Liver (tissue), 9 donors: ENCODE results near the gene RAI1. TPM values are rescaled to one million over a fixed set of nuclear protein-coding genes. Genes with fewer than 3 reads are reported as not detected.

Source experiments
- DNase-seq: peaks from one replicate; pipeline ENCODE4 v3.0.0-alpha.2; 2017; ENCODE audit warnings: low spot score
- H3K27ac ChIP-seq, 2 donors: one replicate each; pipeline ENCODE4 v1.7.0; 2013; ENCODE audit warnings: inconsistent platforms in 2 of 2, low read length in 2 of 2, control low read depth in 1 of 2, low read depth in 1 of 2, mild to moderate bottlenecking in 1 of 2
- H3K27me3 ChIP-seq, 4 donors: one replicate each; pipeline versions ENCODE4 v1.6.1 to v1.7.0; 2013; ENCODE audit warnings: low read length in 3 of 4, inconsistent platforms in 1 of 4, mild to moderate bottlenecking in 1 of 4, moderate library complexity in 1 of 4; ENCODE audit not compliant: control insufficient read depth in 4 of 4, insufficient read depth in 4 of 4
- H3K36me3 ChIP-seq, 4 donors: one replicate each; pipeline versions ENCODE4 v1.6.1 to v1.7.0; 2013; ENCODE audit warnings: low read length in 3 of 4, mild to moderate bottlenecking in 3 of 4, low read depth in 1 of 4, moderate library complexity in 1 of 4; ENCODE audit not compliant: control insufficient read depth in 4 of 4, insufficient read depth in 3 of 4
- H3K4me1 ChIP-seq, 4 donors: one replicate each; pipeline versions ENCODE4 v1.6.1 to v1.7.0; 2013; ENCODE audit warnings: low read length in 3 of 4, mild to moderate bottlenecking in 3 of 4, moderate library complexity in 1 of 4; ENCODE audit not compliant: control insufficient read depth in 4 of 4, insufficient read depth in 4 of 4
- H3K4me3 ChIP-seq, 3 donors: one replicate each; pipeline versions ENCODE4 v1.6.1 to v1.7.0; 2013; ENCODE audit warnings: low read length in 3 of 3, control low read depth in 1 of 3, low read depth in 1 of 3, mild to moderate bottlenecking in 1 of 3
- H3K9ac ChIP-seq, 2 donors: one replicate each; pipeline ENCODE4 v1.7.0; 2013; ENCODE audit warnings: low read length in 2 of 2, mild to moderate bottlenecking in 2 of 2, moderate library complexity in 2 of 2, control low read depth in 1 of 2, low read depth in 1 of 2
- H3K9me3 ChIP-seq, 4 donors: one replicate each; pipeline versions ENCODE4 v1.6.1 to v1.7.0; 2013; ENCODE audit warnings: low read length in 3 of 4; ENCODE audit not compliant: control insufficient read depth in 4 of 4
- CTCF ChIP-seq: fragments of 150-350 bp; IDR thresholded peaks from 2 replicates; pipeline ENCODE4 v1.5.1; 2017; ENCODE audit warnings: improper control_type of control experiment, low read depth, low read length; ENCODE audit not compliant: missing input control
- EGR1 ChIP-seq, 2 donors: IDR thresholded peaks; 2 replicates each; pipeline ENCODE4 v1.6.1; 2016 to 2018; ENCODE audit warnings: antibody characterized with exemption in 2 of 2, low read depth in 2 of 2
- GABPA ChIP-seq, 2 donors: IDR thresholded peaks in 1 of 2; conservative IDR thresholded peaks in 1 of 2; 2 replicates each; pipeline ENCODE4 v1.6.1; 2016; ENCODE audit warnings: antibody characterized with exemption in 2 of 2, mild to moderate bottlenecking in 1 of 2, moderate library complexity in 1 of 2
- HNF4A ChIP-seq, 2 donors: conservative IDR thresholded peaks; 2 replicates each; pipeline ENCODE4 v1.6.1; 2016; ENCODE audit warnings: antibody characterized with exemption in 2 of 2, mild to moderate bottlenecking in 2 of 2
- HNF4G ChIP-seq: IDR thresholded peaks from 2 replicates; pipeline ENCODE4 v1.6.1; 2016; ENCODE audit warnings: antibody characterized with exemption
- JUND ChIP-seq, 2 donors: IDR thresholded peaks; 2 replicates each; pipeline ENCODE4 v1.6.1; 2016; ENCODE audit warnings: antibody characterized with exemption in 2 of 2
- NR2F2 ChIP-seq: IDR thresholded peaks from 2 replicates; pipeline ENCODE4 v1.6.1; 2016; ENCODE audit warnings: antibody characterized with exemption
- RAD21 ChIP-seq, 2 donors: IDR thresholded peaks; 2 replicates each; pipeline ENCODE4 v1.6.1; 2016; ENCODE audit warnings: antibody characterized with exemption in 2 of 2, mild to moderate bottlenecking in 2 of 2
- RXRA ChIP-seq, 2 donors: IDR thresholded peaks; 2 replicates each; pipeline ENCODE4 v1.6.1; 2017 to 2018; ENCODE audit warnings: antibody characterized with exemption in 2 of 2, mild to moderate bottlenecking in 1 of 2
- SP1 ChIP-seq: IDR thresholded peaks from 2 replicates; pipeline ENCODE4 v1.6.1; 2018; ENCODE audit warnings: antibody characterized with exemption, mild to moderate bottlenecking
- TAF1 ChIP-seq: conservative IDR thresholded peaks from 2 replicates; pipeline ENCODE4 v1.6.1; 2016; ENCODE audit warnings: antibody characterized with exemption, mild to moderate bottlenecking
- YY1 ChIP-seq: IDR thresholded peaks from 2 replicates; pipeline ENCODE4 v1.6.1; 2016; ENCODE audit warnings: antibody characterized with exemption, mild to moderate bottlenecking
- WGBS: extraction: QIAGEN DNeasy Blood & Tissue Kit; methylation state at CpG from one replicate; pipeline ENCODE4 v1.1.7; 2013; 5-methylcytosine and 5-hydroxymethylcytosine counted together
- polyA plus RNA-seq, 2 donors: library from polyadenylated mRNA; stranded (reverse) in 1 of 2; unstranded in 1 of 2; fragments of 200-250 nt in 1 of 2; fragments of >200 nt in 1 of 2; fragmentation: Nextera tagmentation in 1 of 2; extraction: Ambion mirVana in 1 of 2; gene quantifications; one replicate each; pipeline versions ENCODE4 v1.2.1 to v1.2.3, GENCODE V29; 2013 to 2015
- total RNA-seq, 2 donors: library from RNA; depleted of rRNA; stranded (reverse); fragments of >200 nt; gene quantifications; one replicate each; pipeline ENCODE4 v1.2.3, GENCODE V29; 2014
- TF ChIP-seq, protein P1 (sequence below): IDR thresholded peaks from 2 replicates; pipeline ENCODE4 v1.6.1; 2016; ENCODE audit warnings: antibody characterized with exemption, mild to moderate bottlenecking
- TF ChIP-seq, protein P2 (sequence below): IDR thresholded peaks from 2 replicates; pipeline ENCODE4 v1.6.1; 2016; ENCODE audit warnings: antibody characterized with exemption
- TF ChIP-seq, protein P3 (sequence below): IDR thresholded peaks from 2 replicates; pipeline ENCODE4 v1.6.1; 2016; ENCODE audit warnings: antibody characterized with exemption
- TF ChIP-seq, protein P4 (sequence below): IDR thresholded peaks from 2 replicates; pipeline ENCODE4 v1.6.1; 2016; ENCODE audit warnings: antibody characterized with exemption
- donor health status: healthy.
- donor health status: healthy.
- donor health status: healthy.
- donor health status: healthy.
- donor health status: healthy.

Gene RAI1
- total and polyA plus RNA-seq, 4 donors: 0.57 to 7.6 (median 5.3) TPM

DNA sequence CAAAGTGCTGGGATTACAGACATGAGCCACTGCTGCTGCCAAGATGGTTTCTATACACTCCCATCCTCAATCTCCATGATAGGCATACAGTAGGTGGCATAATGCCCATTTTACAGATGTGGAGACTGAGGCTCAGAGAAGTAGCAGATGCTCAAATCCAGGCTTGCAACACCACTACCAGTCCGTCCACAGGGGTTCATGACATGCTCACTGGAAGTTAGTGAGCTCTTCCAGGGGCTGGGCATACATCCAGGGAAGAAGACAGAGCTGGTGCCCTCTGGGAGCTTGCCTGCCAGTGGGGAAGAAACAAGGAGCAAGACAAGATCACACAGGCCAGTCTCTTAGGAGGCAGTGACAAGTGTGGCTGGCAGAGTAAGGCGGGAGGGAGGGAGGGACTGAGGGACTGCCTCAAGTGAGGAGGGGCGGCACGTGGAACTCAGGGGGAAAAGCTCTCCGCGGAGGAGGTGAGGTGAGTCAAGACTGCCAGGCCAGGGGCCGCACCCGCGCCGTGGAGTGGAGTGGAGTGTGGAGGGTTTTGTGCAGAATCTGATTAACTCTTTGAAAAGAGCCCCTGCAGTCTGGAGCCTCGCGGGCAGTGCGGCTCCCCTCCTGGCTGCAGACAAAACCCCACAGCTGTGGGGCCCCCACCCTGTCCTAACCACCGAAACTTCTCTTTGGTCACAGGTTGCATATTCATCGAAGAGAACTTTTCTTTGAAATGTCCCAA is 127.6 kb downstream of the RAI1 start:
- Histone ChIP-seq H3K36me3 (peaks cover 0 to 8% (median 4%) of the 10 kb centered on the region in 4 donors), H3K27ac (no peak overlapping the region), H3K9ac (no peak overlapping the region), H3K4me1 (peaks cover 24 to 60% (median 41%) of the 10 kb centered on the region in 4 donors), H3K27me3 (no peaks in the 10 kb centered on the region), H3K9me3 (no peaks in the 10 kb centered on the region), H3K4me3 (no peak overlapping the region)
- 85% methylated on average over 15 of the region's 15 CpGs for WGBS
- TF ChIP-seq RAD21 (IDR thresholded peaks at IDR 0.05) (no peak), JUND (IDR thresholded peaks at IDR 0.05) (no peak), HNF4G (no peak), EGR1 (IDR thresholded peaks at IDR 0.05; ENCODE audit: low read depth in 2 of 2) (no peak), SP1 (no peak), TAF1 (no peak), CTCF (no peak)
- TF ChIP-seq, protein P1, sequence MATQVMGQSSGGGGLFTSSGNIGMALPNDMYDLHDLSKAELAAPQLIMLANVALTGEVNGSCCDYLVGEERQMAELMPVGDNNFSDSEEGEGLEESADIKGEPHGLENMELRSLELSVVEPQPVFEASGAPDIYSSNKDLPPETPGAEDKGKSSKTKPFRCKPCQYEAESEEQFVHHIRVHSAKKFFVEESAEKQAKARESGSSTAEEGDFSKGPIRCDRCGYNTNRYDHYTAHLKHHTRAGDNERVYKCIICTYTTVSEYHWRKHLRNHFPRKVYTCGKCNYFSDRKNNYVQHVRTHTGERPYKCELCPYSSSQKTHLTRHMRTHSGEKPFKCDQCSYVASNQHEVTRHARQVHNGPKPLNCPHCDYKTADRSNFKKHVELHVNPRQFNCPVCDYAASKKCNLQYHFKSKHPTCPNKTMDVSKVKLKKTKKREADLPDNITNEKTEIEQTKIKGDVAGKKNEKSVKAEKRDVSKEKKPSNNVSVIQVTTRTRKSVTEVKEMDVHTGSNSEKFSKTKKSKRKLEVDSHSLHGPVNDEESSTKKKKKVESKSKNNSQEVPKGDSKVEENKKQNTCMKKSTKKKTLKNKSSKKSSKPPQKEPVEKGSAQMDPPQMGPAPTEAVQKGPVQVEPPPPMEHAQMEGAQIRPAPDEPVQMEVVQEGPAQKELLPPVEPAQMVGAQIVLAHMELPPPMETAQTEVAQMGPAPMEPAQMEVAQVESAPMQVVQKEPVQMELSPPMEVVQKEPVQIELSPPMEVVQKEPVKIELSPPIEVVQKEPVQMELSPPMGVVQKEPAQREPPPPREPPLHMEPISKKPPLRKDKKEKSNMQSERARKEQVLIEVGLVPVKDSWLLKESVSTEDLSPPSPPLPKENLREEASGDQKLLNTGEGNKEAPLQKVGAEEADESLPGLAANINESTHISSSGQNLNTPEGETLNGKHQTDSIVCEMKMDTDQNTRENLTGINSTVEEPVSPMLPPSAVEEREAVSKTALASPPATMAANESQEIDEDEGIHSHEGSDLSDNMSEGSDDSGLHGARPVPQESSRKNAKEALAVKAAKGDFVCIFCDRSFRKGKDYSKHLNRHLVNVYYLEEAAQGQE: no peak
- TF ChIP-seq, protein P2, sequence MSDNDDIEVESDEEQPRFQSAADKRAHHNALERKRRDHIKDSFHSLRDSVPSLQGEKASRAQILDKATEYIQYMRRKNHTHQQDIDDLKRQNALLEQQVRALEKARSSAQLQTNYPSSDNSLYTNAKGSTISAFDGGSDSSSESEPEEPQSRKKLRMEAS: no peak
- no peak for DNase-seq

GRCh38 chr17:17809531-17810083 is 128.3 kb downstream of the RAI1 start:
- peak overlapping the region; percentile 62 to 75 for H3K27ac ChIP-seq
- TF ChIP-seq YY1 (no peak), CTCF (no peak), GABPA (IDR thresholded peaks at IDR 0.05 in 1 of 2, conservative IDR thresholded peaks at IDR 0.05 in 1 of 2) (no peak), RXRA (IDR thresholded peaks at IDR 0.05) (no peak), HNF4G (no peak), HNF4A (conservative IDR thresholded peaks at IDR 0.05) (no peak), EGR1 (IDR thresholded peaks at IDR 0.05; ENCODE audit: low read depth in 2 of 2) (no peak), TAF1 (no peak), NR2F2 (no peak)
- TF ChIP-seq, protein P3, sequence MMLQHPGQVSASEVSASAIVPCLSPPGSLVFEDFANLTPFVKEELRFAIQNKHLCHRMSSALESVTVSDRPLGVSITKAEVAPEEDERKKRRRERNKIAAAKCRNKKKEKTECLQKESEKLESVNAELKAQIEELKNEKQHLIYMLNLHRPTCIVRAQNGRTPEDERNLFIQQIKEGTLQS: no peak
- TF ChIP-seq, protein P2: no peak
- TF ChIP-seq, protein P4, sequence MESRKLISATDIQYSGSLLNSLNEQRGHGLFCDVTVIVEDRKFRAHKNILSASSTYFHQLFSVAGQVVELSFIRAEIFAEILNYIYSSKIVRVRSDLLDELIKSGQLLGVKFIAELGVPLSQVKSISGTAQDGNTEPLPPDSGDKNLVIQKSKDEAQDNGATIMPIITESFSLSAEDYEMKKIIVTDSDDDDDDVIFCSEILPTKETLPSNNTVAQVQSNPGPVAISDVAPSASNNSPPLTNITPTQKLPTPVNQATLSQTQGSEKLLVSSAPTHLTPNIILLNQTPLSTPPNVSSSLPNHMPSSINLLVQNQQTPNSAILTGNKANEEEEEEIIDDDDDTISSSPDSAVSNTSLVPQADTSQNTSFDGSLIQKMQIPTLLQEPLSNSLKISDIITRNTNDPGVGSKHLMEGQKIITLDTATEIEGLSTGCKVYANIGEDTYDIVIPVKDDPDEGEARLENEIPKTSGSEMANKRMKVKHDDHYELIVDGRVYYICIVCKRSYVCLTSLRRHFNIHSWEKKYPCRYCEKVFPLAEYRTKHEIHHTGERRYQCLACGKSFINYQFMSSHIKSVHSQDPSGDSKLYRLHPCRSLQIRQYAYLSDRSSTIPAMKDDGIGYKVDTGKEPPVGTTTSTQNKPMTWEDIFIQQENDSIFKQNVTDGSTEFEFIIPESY: no peak

More at GRCh38 chr17:17809531-17810083, 128.3 kb downstream of the RAI1 start:
- Histone ChIP-seq H3K9ac (no peak overlapping the region), H3K9me3 (no peaks in the 10 kb centered on the region), H3K4me3 (no peak overlapping the region), H3K36me3 (peaks cover 0 to 9% (median 2%) of the 10 kb centered on the region in 4 donors), H3K27me3 (no peaks in the 10 kb centered on the region), H3K4me1 (peaks cover 24 to 68% (median 43%) of the 10 kb centered on the region in 4 donors)
- WGBS: 60% methylated on average over 52 of the region's 52 CpGs
- DNase-seq: no peak
